ENCODE results near the gene DIP2C.
"Not testable (repeated sequence)": the region's sequence is repeated elsewhere in the genome, so short reads cannot be mapped to it uniquely, and the experiment has no call there.

DIP2C gene

GRCh38 chr10:323046-323445, 366.4 kb downstream of the DIP2C start:
- not testable (repeated sequence) for H3K27me3 Mint-ChIP-seq

GRCh38 chr10:320771-321170, 368.7 kb downstream of the DIP2C start:
- H3K4me3 Mint-ChIP-seq, result no peak overlapping the region
- intact Hi-C loops (cut with micrococcal nuclease), result no loop called here
- H3K27ac Mint-ChIP-seq, result no peak overlapping the region
- no peaks in the 10 kb centered on the region for H3K36me3 Mint-ChIP-seq (ENCODE audit: low read depth)
- peaks cover 11% of the 10 kb centered on the region for H3K4me1 Mint-ChIP-seq (ENCODE audit: low read depth)
- peaks cover 4% of the 10 kb centered on the region for H3K27me3 Mint-ChIP-seq
- no peaks in the 10 kb centered on the region for H3K9me3 Mint-ChIP-seq

More at GRCh38 chr10:323046-323445, 366.4 kb downstream of the DIP2C start:
- H3K4me1 Mint-ChIP-seq (ENCODE audit: low read depth), result peaks cover 11% of the 10 kb centered on the region
- H3K27ac Mint-ChIP-seq; H3K4me3 Mint-ChIP-seq; H3K36me3 Mint-ChIP-seq (ENCODE audit: low read depth); H3K9me3 Mint-ChIP-seq; intact Hi-C loops (cut with micrococcal nuclease): not testable (repeated sequence)

DNA sequence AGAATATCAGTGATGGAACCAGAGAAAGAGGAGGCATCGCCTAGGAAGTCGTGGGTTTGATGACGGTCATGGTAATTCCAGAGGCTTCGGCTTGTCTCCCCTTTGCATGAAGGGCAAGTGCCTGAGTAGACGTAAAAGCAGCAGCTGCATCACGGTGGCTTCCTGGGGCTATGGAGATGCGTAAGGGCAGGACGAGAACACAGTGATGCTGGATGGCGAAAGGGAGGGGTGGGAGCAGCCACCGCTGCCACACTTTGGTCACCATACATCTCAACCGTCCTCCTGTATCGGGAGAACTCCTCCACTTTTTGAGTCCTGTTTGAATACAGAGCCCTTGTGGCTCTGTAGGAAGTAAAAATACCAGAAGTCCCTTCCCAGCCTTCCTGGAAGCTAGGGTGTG, 371.5 kb downstream of the DIP2C start:
- Mint-ChIP-seq H3K36me3 (ENCODE audit: low read depth) (no peaks in the 10 kb centered on the region), H3K9me3 (no peaks in the 10 kb centered on the region), H3K4me1 (ENCODE audit: low read depth) (no peaks in the 10 kb centered on the region), H3K4me3 (no peak overlapping the region), H3K27me3 (peaks cover 2% of the 10 kb centered on the region), H3K27ac (no peak overlapping the region)
- intact Hi-C loops (cut with micrococcal nuclease), result no loop called here

DNA sequence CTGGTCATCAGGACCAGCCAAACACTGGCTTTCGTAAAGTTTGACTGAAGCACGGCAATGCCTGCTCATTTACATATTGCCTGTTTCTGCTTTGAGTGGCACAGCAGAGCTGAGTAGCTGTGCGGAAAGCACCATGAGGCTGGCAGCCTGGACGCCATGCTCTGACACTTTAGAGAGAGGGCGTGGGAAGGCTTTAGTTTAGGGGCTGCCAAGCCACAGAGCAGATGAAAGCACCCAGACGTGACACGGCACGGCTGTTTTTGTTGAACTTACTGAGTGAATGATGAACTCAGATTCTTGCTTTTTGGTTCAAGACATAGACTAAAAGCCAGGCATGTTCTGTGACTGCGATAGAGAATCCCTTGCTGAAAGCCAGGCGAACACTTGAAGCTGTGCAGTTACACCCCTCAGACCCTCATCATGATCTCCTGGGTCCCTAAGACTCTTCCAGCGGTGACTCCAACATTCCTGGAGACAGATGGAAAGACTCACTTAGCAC, 372.1 kb downstream of the DIP2C start:
- Mint-ChIP-seq H3K36me3 (ENCODE audit: low read depth) (no peaks in the 10 kb centered on the region), H3K27me3 (peaks cover 2% of the 10 kb centered on the region), H3K4me3 (no peak overlapping the region), H3K4me1 (ENCODE audit: low read depth) (no peaks in the 10 kb centered on the region), H3K9me3 (no peaks in the 10 kb centered on the region), H3K27ac (no peak overlapping the region)
- intact Hi-C loops (cut with micrococcal nuclease), result no loop called here

- Mint-ChIP-seq H3K9me3 (no peaks in the 10 kb centered on the region), H3K36me3 (ENCODE audit: low read depth) (no peaks in the 10 kb centered on the region), H3K27ac (no peak overlapping the region), H3K4me1 (ENCODE audit: low read depth) (no peaks in the 10 kb centered on the region), H3K4me3 (no peak overlapping the region), H3K27me3 (peaks cover 2% of the 10 kb centered on the region)
- intact Hi-C loops (cut with micrococcal nuclease), result no loop called here
Measured at GRCh38 chr10:316390-316789, 373.1 kb downstream of the DIP2C start.

DNA sequence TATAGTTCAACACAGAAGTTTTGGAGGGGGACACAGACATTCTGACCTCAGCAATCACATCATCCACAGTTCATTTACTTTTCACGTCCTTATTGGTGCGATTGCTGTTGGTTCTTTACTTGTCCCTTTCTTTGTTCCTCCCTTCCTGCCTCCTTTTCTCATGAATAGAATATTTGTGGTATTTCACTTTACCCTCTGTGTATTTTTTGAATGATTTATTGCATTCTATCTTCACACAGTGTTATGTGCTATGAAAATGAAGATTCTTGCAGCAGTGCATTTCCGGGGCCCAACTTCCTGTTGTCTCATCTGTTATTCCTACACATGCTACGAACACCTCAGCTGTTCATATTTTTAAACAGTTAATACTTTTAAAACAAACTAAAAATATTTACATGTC, 374.6 kb downstream of the DIP2C start:
- H3K4me3 Mint-ChIP-seq, result no peak overlapping the region
- H3K27ac Mint-ChIP-seq, result no peak overlapping the region
- H3K27me3 Mint-ChIP-seq, result peaks cover 2% of the 10 kb centered on the region
- no peaks in the 10 kb centered on the region for H3K36me3 Mint-ChIP-seq (ENCODE audit: low read depth)
- H3K9me3 Mint-ChIP-seq, result no peaks in the 10 kb centered on the region
- intact Hi-C loops (cut with micrococcal nuclease), result no loop called here
- H3K4me1 Mint-ChIP-seq (ENCODE audit: low read depth), result no peaks in the 10 kb centered on the region

GRCh38 chr10:314381-314780, 375.1 kb downstream of the DIP2C start:
- Mint-ChIP-seq H3K9me3 (no peaks in the 10 kb centered on the region), H3K27me3 (peaks cover 2% of the 10 kb centered on the region), H3K4me1 (ENCODE audit: low read depth) (no peaks in the 10 kb centered on the region), H3K4me3 (no peak overlapping the region), H3K36me3 (ENCODE audit: low read depth) (no peaks in the 10 kb centered on the region), H3K27ac (no peak overlapping the region)
- intact Hi-C loops (cut with micrococcal nuclease), result no loop called here

DNA sequence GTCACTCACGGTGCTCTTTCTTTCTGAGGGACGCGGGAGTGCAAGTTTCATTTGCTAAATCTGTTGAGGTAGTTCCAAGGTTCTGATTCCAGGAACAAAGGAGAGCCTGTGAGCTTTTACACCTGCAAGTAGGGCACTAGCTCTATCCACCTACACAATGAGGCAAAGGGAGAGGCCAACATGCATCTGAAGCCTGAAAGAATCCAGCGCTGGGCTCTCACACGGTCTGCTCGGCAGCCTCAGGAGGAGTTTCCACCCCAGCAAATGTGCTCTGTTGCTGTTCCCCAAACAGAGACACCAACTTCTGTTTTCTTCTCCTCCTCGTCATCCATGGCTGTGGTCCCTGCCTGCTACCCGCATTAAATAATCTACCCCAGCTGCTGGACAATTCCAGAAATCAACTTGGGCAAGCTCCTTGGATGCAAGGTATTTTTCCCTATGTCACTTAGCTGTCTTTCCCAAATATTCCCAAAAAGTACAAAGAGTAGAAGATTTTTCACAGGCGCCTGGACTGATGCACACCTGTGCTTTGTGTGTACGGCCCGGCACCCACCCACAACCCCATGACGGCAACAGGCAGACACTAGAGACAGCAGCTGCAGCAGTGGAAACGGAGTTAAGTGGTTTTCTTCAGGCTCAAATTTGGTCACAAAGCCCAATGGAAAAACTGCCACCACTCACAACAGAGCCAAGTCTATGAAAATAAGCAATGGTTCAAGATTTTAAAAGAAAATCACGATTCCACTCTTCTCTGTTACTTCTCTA, 377.4 kb downstream of the DIP2C start:
- H3K27me3 Mint-ChIP-seq, result peaks cover under 1% of the 10 kb centered on the region
- H3K4me1 Mint-ChIP-seq (ENCODE audit: low read depth), result no peaks in the 10 kb centered on the region
- intact Hi-C loops (cut with micrococcal nuclease), result no loop called here
- H3K36me3 Mint-ChIP-seq (ENCODE audit: low read depth), result no peaks in the 10 kb centered on the region
- no peak overlapping the region for H3K4me3 Mint-ChIP-seq
- no peak overlapping the region for H3K27ac Mint-ChIP-seq
- H3K9me3 Mint-ChIP-seq, result no peaks in the 10 kb centered on the region

DNA sequence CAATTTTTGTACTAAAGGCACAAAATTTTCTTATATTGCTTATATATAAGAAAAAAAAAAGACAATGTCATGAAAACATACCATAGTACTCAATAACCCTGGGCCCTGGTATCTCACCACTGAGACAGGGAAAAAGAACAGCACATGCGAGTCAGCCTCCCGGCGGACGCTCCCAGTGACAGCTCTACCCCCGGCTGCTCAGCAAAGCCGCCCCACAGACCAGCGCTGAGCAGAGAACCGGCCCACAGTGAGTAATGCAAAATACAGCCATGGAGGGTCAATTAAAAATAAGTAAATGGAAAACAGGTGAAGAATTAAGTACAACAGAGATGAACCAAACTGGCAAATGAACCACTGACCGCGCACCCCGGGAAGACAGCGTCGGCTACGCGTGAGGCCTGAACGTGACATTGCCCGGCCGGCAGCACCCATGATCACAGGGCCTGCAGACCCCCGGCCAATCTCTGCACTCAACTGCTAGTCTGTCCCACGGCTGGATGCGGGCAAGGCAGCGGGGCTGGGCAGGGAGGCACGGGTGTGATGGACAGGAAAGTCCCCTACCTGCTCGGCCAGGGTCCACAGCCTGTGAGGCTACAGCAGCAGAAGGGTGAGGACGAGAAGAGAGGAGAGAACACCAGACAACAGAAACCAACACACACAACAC, 378.4 kb downstream of the DIP2C start:
- intact Hi-C loops (cut with micrococcal nuclease), result no loop called here
- Mint-ChIP-seq H3K9me3 (no peaks in the 10 kb centered on the region), H3K27ac (no peak overlapping the region), H3K36me3 (ENCODE audit: low read depth) (no peaks in the 10 kb centered on the region), H3K4me1 (ENCODE audit: low read depth) (no peaks in the 10 kb centered on the region), H3K27me3 (no peaks in the 10 kb centered on the region), H3K4me3 (no peak overlapping the region)

DNA sequence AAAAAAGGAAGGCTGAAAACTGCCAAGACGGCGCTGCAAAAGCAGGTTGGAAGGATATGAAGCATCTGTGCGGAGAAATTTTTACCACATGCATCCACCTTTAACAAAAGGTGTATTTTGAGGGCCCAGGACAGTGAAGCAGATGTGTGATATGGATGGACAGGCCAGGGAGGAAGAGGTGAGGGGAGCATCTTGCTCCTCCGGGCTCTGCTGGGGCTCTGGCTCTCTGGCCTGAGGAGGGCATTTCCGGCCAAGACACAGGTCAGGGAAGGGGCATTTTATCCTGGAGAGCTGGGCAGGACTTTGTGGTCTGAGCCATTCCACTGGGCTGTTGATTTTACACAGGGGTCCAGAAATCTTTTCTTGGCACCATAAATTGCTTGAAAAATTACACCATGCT, 379.1 kb downstream of the DIP2C start:
- Mint-ChIP-seq H3K4me3 (no peak overlapping the region), H3K4me1 (ENCODE audit: low read depth) (no peaks in the 10 kb centered on the region), H3K27me3 (no peaks in the 10 kb centered on the region), H3K36me3 (ENCODE audit: low read depth) (no peaks in the 10 kb centered on the region), H3K27ac (no peak overlapping the region), H3K9me3 (no peaks in the 10 kb centered on the region)
- intact Hi-C loops (cut with micrococcal nuclease), result no loop called here

DNA sequence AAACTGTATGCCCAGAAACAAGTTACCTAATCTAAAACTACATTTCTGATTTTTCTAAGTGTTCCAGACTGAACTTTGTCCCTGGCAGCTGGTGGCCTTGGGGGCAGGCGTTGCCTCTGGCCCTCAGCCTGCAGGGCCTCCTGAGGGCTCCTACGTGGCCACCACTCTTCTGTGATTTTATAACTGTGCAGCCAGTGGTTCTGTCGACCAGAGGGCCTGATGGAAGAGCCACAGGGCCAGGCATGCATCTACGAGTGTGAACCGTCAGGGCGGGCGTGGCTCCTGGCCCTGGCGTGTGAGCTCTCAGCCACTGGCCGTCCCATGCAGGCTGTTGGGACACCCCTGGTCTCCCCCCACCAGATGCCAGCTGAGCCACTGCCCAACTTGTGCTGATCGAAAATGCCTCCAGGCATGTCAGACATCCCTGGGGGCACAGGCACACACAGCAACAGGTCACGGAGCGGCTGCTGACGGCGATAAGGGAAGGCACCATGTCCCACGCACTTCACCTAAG, 380.8 kb downstream of the DIP2C start:
- Mint-ChIP-seq H3K4me1 (ENCODE audit: low read depth) (no peaks in the 10 kb centered on the region), H3K36me3 (ENCODE audit: low read depth) (no peaks in the 10 kb centered on the region), H3K4me3 (no peak overlapping the region), H3K9me3 (no peaks in the 10 kb centered on the region), H3K27ac (no peak overlapping the region), H3K27me3 (no peaks in the 10 kb centered on the region)
- intact Hi-C loops (cut with micrococcal nuclease), result no loop called here

GRCh38 chr10:308101-308500, 381.4 kb downstream of the DIP2C start:
- no peaks in the 10 kb centered on the region for H3K36me3 Mint-ChIP-seq (ENCODE audit: low read depth)
- H3K27me3 Mint-ChIP-seq, result no peaks in the 10 kb centered on the region
- no peaks in the 10 kb centered on the region for H3K9me3 Mint-ChIP-seq
- H3K27ac Mint-ChIP-seq, result no peak overlapping the region
- H3K4me3 Mint-ChIP-seq, result no peak overlapping the region
- intact Hi-C loops (cut with micrococcal nuclease), result no loop called here
- H3K4me1 Mint-ChIP-seq (ENCODE audit: low read depth), result no peaks in the 10 kb centered on the region

GRCh38 chr10:307659-308058, 381.8 kb downstream of the DIP2C start:
- peak overlapping the region; percentile 28 for H3K27ac Mint-ChIP-seq
- intact Hi-C loops (cut with micrococcal nuclease), result no loop called here

GRCh38 chr10:306675-307185, 382.7 kb downstream of the DIP2C start:
- H3K4me1 Mint-ChIP-seq (ENCODE audit: low read depth), result no peaks in the 10 kb centered on the region

More at GRCh38 chr10:307659-308058, 381.8 kb downstream of the DIP2C start:
- Mint-ChIP-seq H3K27me3 (no peaks in the 10 kb centered on the region), H3K9me3 (no peaks in the 10 kb centered on the region), H3K36me3 (ENCODE audit: low read depth) (no peaks in the 10 kb centered on the region), H3K4me1 (ENCODE audit: low read depth) (no peaks in the 10 kb centered on the region), H3K4me3 (no peak overlapping the region)

More at GRCh38 chr10:306675-307185, 382.7 kb downstream of the DIP2C start:
- Mint-ChIP-seq H3K9me3 (no peaks in the 10 kb centered on the region), H3K4me3 (no peak overlapping the region), H3K27ac (no peak overlapping the region), H3K27me3 (no peaks in the 10 kb centered on the region), H3K36me3 (ENCODE audit: low read depth) (no peaks in the 10 kb centered on the region)
- intact Hi-C loops (cut with micrococcal nuclease), result no loop called here

Measured in dendritic cell treated with granulocyte-macrophage colony-stimulating factor and Interleukin-4, amounts not matched to agents 40 ng/mL and 50 ng/mL, for 4 days (primary cell).